Stimulated activated CD4-positive, alpha-beta T cell treated with anti-CD3 and anti-CD28 coated beads, Interleukin-4, amount 100 ng/mL, for 1 hour (primary cell): Measurements from ENCODE around the gene ADAMTS3.
"Not testable (repeated sequence)": the region's sequence is repeated elsewhere in the genome, so short reads cannot be mapped to it uniquely, and the experiment has no call there.

Source experiments
- DNase-seq: peaks from one replicate; pipeline ENCODE4 v3.0.0-alpha.2; 2020

The ADAMTS3 gene

DNA sequence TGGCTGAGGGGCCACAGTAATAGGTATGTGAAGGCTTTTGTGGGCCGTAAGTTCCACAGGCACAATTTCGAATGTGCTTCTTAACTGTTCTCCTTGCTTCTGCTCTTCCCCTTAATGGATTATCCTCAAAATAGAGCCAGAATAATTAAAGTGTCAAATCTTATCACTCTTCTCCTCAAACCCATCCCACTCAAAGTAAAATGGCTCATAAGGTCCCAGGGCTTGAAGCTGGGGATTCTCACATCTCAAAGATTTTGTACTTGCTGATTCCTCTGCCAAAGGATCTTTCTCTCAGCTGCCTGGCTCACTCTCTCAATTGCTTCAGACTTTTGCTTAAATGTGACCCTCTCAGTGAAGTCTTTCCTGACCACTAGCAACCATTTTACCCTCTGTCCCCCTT lies 16.6 kb downstream of the ADAMTS3 start:
- DNase-seq: no peak

DNA sequence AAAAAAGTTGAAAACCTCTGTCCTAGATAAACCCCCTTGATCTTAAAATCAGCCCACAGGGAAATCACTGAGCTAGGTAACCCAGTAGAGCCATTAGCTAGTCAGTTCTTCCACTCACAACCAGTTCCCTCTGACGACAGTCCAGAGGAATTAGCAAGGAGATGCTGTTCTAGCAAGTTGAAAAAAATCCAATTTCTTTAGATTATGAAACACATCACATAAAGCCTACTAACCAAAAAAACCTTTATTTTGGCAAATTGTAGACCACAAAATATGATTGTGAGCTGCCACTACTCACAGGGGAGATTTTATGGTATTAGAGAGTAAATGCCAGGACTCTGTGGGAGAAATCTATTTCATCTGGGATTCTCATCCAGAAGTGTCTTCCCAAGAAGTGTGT lies 22.6 kb downstream of the ADAMTS3 start:
- DNase-seq: no peak

DNA sequence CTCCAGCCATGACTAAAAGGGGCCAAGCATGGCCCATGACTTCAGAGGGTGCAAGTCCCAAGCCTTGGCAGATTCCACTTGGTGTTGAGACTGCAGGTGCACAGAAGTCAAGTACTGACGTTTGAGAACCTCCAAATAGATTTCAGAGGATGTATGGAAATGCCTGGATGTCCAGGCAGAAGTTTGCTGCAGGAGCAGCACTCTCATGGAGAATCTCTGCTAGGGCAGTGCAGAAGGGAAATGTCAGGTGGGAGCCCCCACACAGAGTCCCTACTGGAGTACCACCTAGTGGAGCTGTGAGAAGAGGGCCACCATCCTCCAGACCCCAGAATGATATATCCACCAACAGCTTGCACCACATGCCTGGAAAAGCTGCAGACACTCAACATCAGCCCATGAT lies 28.3 kb downstream of the ADAMTS3 start:
- DNase-seq: not testable (repeated sequence)

- no peak for DNase-seq
Observed at GRCh38 chr4:72538006-72538405, 31.0 kb downstream of the ADAMTS3 start.

- no peak for DNase-seq
Observed at GRCh38 chr4:72536443-72536842, 32.6 kb downstream of the ADAMTS3 start.

- DNase-seq: no peak
Observed at GRCh38 chr4:72531768-72532290, 37.2 kb downstream of the ADAMTS3 start.

GRCh38 chr4:72531322-72531721 lies 37.7 kb downstream of the ADAMTS3 start:
- no peak for DNase-seq

DNA sequence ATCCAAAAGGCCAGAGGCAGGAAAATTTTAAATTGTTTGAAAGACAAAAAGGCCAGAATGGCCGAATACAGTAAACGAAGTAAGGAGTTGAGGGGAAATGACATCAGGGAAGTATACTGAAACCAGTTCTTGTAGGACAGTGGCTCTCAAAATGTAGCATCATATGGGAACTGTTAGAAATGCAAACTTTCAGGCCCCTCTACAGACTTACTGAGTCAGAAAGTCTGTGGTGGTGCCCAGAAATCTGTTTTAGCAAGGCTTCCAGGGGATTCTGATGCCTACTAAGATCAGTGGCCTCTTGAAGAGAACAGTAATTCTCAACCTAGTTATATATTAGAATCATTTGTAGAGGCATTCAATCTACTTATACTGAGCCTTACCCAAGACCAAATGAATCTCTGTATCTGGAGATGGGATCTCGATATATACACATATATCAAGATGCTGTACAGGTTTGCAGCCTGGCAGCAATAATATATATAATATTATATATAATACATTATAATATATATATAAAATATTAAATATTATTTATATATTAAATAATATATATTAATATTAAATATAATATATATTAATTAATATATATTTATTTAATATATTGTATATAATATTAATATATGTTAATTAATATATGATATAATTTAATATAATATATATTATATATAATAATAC lies 39.7 kb downstream of the ADAMTS3 start:
- no peak for DNase-seq

GRCh38 chr4:72527038-72527646 lies 41.9 kb downstream of the ADAMTS3 start:
- DNase-seq: no peak

GRCh38 chr4:72525938-72526337 lies 43.1 kb downstream of the ADAMTS3 start:
- no peak for DNase-seq

DNA sequence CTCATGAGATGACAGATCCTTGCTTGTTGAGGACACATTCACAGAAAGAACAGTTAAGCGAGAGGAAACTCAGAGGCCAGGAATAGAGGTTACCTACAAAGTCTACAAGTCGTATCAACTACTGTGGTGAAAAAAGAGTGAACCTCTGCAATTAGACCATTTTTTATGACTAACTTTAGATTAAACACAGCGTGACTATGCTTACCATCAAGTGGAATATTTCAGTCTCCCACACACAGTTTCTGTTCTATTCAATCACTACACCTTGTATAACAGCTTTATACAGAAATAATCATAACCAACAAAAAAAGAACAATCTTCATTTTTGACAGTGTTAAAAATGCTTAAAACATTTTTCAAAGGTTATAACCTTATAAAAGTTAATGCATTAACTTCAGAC lies 46.6 kb downstream of the ADAMTS3 start:
- no peak for DNase-seq

GRCh38 chr4:72513227-72513626 lies 55.8 kb downstream of the ADAMTS3 start:
- DNase-seq: no peak

DNA sequence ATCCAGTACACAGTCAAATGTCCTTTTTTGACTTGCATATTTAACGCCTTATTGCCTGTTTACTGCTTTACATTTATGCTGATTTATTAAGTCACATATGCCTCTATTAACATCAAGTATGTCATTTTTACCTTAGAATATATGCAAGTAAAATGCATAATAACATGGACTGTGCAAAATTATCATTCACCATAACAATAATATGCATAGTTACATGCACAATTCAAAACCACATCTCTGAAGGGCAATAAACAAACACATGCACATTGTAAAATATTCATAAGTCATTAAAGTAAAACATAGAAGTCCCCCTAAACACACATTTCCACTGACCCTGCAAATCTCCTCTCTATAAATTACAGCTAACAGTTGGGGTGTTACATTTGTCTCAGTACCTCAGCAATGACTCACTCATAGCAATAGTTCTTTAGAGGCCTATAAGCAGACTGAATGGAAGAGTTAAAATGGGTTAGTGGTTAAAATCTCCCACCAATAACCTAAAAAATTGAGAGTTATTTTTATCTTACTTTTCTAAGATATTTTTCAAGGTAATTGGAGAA lies 61.1 kb downstream of the ADAMTS3 start:
- no peak for DNase-seq

- DNase-seq: no peak
Observed at GRCh38 chr4:72507167-72507566, 61.9 kb downstream of the ADAMTS3 start.

DNA sequence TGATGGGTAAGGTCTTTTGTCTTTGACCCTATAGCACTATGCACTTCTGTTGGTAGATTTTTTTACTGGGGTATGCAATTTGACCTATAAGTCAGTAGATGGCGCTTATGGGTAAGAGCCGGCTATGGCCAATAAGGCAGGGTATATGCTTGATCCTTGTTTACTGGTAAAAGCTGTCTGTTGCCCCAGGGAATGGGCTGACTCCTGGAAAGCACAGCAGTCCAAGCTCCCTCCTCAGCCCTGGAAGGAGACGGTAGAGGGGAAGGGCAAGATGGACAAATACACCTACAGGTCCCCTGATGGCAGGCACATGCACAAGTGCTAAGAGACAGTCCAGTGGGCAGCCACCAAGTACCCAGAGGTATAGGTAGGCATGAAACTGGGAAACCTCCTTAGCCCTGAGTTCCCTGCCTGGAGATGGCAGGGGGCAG lies 63.7 kb downstream of the ADAMTS3 start:
- DNase-seq: no peak

- no peak for DNase-seq
Observed at GRCh38 chr4:72500214-72500613, 68.8 kb downstream of the ADAMTS3 start.

DNA sequence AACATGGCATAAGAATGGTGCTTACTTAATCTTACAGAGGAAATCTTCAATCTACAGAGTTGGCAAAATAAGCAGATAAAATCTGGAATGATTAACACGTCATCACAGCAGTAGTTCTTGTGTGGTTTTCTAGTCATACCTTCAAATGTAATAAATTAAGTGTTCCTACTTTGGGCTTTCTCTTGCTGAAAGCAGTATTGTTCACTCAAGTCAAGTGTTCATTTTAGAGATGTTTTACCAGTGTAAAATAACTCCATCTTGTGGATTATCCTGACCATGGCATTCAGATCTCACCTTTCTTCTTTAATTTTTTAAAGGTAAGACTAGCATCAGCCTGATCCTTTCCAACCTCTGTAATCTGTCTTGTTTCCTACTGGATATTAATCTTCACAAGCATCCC lies 72.9 kb downstream of the ADAMTS3 start:
- no peak for DNase-seq

- no peak for DNase-seq
Observed at GRCh38 chr4:72494156-72494555, 74.9 kb downstream of the ADAMTS3 start.

DNA sequence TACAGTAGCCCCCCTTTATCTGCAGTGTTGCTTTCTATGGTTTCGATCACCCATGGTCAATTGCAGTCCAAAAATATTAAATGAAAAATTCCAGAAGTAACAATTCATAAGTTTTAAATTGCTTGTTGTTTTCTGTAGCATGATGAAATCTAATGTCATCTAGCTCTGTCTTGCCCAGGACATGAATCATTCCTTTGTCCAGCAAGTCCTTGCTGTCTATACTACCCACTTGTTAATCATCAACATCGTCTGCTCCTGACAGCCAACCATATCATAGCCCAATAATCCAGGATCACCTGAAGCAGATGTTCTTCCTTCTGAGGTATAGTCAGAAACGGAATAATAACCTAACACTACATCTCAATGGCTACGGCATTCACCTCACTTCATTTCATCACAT lies 79.8 kb downstream of the ADAMTS3 start:
- no peak for DNase-seq

DNA sequence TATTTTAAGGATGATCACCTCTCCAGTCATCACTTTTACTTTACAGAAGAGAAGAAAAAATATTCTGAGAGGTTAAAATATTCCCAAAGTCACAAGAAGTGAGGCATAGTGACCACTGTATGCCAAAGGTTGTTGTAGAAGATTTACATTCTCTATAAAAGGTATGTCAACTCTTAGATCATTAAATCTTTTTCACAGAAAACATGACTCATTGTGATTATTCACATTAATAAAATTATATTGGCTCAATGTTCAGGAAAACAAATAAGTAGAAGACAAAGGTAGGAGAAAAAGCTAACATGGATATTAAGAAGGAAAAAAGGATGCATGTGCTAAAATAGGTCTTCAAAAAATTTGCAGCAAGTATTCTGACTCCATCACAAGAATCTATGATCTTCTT lies 82.0 kb downstream of the ADAMTS3 start:
- no peak for DNase-seq

GRCh38 chr4:72484981-72485380 lies 84.0 kb downstream of the ADAMTS3 start:
- no peak for DNase-seq

DNA sequence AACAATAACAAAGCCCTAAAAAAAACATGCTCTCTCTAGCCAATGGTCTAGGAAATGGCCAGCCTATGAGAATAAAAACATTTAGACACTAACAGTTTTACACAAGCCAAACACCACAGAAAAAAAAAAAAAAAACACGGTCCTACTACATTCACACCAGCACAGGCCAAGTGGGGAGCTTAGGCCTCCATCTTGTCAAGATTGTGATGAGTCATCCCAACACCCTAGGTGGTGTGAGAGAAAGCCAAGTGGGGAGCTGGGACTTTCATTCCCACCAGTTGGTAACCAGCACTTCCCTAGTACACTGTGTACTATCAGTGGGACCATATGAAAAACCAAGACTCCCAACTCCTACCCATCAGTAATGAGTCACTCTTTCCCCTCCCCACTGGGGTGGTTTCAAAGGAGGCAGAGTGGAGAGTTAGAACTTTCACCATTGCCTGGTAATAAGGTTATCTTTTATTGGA lies 95.6 kb downstream of the ADAMTS3 start:
- DNase-seq: no peak

DNA sequence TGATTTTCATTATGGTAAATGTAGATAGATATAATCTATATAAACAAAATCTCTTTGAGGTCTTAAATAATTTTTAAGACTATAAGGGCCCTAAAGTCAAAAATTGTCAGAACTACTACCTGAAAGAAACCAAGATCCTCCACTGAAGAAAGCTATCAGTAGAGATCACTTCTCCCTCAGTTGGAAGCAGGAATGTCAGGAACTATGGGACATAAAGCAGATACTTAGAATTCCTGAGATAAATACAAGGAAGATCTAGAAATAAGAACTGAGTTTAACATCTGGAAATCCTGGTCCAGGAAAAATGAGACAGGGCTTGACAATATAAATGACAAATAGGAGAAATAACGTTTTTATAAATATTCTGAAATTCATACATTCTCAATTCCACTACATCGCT lies 97.2 kb downstream of the ADAMTS3 start:
- no peak for DNase-seq

GRCh38 chr4:72468904-72469502 lies 100.0 kb downstream of the ADAMTS3 start:
- DNase-seq: no peak
